Measurements from ENCODE around the gene ZMAT5.

GRCh38 chr22:29717789-29718188, 49.0 kb downstream of the ZMAT5 start:
- TF ChIP-seq CTCF (IDR thresholded peaks at IDR 0.05) (no peak), POLR2A (IDR thresholded peaks at IDR 0.05) (no peak)
